Stimulated activated CD4-positive, alpha-beta T cell treated with anti-CD3 and anti-CD28 coated beads, Interleukin-12 subunit alpha, Interleukin-12 subunit beta, amount 100 ng/mL, for 48 hours (primary cell): Measurements from ENCODE around the gene TCF21.
"Not testable (repeated sequence)": the region's sequence is repeated elsewhere in the genome, so short reads cannot be mapped to it uniquely, and the experiment has no call there.

Experiments
- DNase-seq, 3 donors: peaks; one replicate each; pipeline ENCODE4 v3.0.0-alpha.2; 2020; ENCODE audit warnings: low read depth in 2 of 3, low spot score in 1 of 3

The TCF21 gene

GRCh38 chr6:133888929-133889556 lies at the start of gene TCF21:
TCF21 (plus strand) TSS chr6:133889113; CDS start chr6:133889398, 285 bp downstream.
- no peak for DNase-seq

DNA sequence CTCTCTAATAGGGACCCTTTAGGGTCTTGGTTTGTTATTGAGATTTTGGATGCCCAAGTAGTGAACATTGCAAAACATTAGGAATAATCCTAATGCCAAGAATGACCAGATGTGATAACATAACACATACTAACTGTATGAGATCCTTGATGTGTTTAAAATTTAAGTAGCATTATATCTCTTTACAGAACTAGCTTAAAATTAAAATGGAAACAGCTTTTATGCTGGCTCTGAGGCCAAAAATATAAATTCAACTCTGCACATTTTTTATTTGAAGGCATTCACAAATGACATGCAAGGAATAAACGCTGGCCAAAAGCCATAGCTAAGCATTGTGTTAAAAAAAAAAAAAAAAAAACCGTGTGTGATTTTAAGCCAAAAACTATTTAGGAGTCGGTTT lies 47.7 kb upstream of the TCF21 start:
- DNase-seq: no peak

GRCh38 chr6:133843098-133843497 lies 45.8 kb upstream of the TCF21 start:
- no peak for DNase-seq

DNA sequence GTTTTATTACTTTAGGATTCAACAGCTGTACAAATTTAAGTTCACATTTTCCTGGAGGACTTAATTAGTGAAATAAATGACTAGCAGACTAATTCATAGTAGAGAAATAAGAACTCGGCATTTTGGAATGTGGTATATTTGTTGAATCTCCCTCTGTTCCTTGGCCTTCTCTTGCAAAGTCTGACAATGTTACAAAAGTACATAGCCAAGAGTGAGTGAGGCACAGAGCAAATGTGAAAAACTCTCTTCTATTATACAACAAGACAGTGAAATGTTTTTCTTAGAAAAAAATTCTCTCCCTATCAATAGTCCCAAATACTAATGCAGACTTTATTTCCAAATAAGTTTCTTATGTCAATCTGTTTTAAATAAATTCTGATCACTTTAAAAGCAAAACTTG lies 44.2 kb upstream of the TCF21 start:
- no peak for DNase-seq

DNA sequence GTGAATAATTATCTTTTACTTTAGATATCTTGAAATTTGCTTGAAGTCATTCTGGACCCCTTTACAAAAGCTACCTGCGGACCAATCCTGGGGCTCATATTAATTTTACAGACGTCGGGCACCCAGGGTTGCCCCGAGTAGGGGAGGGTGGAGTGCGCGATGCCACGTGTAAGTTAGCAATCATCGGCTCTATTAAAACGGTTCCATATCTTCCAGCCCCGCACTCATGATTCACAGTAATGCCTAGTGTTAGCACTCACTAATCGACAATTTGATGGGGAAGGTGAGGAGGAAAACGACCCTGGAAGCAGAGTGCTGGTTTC lies 34.9 kb upstream of the TCF21 start:
- no peak for DNase-seq

DNA sequence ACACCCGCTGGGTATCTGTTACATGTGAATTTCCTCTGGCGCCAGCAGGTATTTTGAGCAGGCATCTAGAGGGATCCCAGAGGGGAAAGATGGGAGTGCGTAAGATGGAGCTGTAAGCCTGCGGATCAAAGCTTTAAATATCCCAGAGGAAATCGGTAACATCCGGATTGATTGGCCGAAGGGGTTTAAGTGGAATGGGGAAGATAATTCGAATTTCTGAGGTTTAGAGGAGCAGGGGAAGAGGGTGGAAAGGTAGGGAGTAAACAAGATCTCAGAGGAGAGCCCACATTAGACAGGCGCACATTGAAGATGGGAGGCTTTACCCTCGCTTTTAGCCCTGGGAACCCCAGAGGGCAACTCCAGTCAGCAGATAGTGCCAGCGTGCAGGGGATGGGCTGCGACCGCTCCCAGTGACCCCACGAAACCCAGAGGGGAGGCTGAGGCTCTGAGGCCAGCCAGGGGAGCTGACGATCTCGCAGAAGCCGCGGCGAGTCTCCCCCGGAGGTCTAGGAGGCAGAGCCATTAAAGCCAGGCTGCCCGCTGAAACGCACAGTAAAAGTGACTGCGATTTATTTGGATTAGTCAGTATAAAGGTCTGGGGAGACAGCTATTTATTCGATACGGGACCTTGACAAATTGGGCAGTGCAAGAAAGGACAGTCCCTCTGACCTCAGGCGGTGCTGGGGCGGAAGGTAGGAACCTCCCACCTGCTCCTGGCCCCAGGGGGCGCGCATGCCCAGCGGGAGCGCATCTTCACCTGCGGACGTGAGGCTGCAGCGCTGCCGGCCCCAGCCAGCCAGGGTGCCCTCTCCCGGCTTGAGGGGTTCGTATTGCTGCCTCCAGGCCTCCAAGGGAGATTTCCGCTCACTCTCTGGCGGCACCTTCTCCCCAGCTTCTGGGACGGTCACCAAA lies 34.3 kb upstream of the TCF21 start:
- DNase-seq: peak in 1 of 3 donors; percentile 3

GRCh38 chr6:133855276-133855990 lies 33.5 kb upstream of the TCF21 start:
- no peak for DNase-seq

- no peak for DNase-seq
Measured at GRCh38 chr6:133855991-133856370, 32.9 kb upstream of the TCF21 start.

DNA sequence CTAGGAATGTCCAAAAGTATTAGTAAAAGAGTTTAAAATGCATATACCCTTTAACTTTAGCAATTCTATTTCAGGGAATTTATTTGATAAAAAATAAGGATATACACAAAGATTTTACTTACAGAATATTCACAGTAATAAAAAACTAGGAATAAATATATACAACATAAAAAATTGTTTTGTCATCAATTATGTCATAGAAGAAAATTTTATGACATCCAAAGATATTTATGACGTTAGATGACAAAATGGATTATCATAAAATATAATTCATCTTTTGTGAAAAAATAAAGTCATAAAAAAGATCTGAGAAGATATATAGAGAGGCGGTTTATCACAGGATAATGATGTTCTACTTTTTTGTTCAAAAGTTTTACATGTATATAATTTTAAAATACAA lies 32.0 kb upstream of the TCF21 start:
- no peak for DNase-seq

- DNase-seq: no peak
Measured at GRCh38 chr6:133857696-133858095, 31.2 kb upstream of the TCF21 start.

- DNase-seq: not testable (repeated sequence)
Measured at GRCh38 chr6:133861337-133861736, 27.6 kb upstream of the TCF21 start.

DNA sequence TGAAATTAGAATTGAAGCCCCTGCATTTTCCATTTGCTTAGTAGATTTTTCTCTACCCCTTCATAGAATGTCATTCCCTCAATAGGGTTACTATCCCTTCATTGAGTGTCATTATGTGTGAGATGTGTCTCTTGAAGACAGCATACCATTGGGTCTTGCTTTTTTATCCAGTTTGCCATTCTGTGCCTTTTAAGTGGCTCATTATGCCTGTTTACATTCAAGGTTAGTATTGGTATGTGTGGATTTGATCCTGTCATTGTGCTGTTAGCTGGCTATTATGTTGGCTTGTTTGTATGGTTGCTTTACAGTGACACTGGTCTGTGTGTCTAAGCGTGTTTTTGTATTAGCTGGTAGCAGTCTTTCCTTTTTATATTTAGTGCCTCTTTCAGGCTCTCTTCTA lies 25.7 kb upstream of the TCF21 start:
- no peak for DNase-seq

- DNase-seq: no peak
Measured at GRCh38 chr6:133865680-133866079, 23.2 kb upstream of the TCF21 start.

- no peak for DNase-seq
Measured at GRCh38 chr6:133871131-133871530, 17.8 kb upstream of the TCF21 start.

DNA sequence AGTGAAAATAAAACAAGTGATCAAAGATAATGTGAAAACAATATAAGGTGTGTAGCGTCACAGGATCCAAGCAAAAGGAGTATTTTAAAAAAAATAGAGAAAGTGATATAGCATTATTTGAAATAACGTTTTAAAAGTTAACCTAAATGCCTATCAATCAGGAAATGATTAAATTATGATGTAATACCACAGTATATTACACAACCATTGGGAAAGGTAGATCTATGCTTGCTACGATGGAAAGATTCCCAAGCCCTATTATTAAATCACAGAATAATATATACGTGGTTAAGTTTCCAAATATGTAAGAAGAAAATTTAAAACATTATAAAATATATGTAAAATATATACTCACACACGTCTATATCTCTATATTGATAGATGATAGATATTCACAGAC lies 15.4 kb upstream of the TCF21 start:
- no peak for DNase-seq

DNA sequence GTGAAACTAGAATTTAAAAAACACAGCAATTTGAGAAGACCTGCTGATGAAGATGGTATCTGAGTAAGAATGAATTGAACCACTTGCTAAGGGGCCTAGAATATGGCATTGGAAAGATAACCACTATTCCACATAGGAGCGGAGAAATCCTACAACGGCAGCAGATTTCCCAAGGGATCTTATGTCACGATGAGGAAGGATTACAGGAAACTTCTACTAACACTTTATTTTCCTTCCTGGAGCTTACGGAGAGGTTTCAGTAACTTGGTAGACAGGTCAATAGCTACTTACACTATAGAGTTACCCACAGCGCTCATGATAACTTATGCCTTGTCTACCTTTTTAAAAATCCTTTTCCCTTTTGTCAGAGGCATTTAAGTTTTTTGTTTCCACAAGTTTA lies 11.8 kb upstream of the TCF21 start:
- DNase-seq: no peak

- DNase-seq: no peak
Measured at GRCh38 chr6:133880006-133880405, 8.9 kb upstream of the TCF21 start.

DNA sequence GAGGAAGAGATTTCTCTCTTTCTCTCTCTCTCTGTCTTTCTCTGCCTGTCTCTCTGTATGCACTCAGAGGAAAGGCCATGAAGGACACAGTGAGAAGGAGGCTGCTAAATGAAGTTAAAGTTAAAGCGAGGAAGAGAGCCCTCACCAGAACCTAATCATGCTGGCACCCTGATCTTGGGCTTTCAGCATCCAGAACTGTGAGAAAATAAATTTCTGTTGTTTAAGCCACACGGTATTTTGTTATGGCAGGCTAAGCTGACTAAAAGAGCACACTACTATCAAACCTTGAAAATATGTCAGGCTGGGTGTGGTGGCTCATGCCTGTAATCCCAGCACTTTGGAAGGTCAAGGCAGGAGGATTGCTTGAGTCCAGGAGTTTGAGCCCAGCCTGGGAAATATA lies 8.0 kb upstream of the TCF21 start:
- no peak for DNase-seq

GRCh38 chr6:133886104-133886775 lies 2.7 kb upstream of the TCF21 start:
- DNase-seq: no peak

DNA sequence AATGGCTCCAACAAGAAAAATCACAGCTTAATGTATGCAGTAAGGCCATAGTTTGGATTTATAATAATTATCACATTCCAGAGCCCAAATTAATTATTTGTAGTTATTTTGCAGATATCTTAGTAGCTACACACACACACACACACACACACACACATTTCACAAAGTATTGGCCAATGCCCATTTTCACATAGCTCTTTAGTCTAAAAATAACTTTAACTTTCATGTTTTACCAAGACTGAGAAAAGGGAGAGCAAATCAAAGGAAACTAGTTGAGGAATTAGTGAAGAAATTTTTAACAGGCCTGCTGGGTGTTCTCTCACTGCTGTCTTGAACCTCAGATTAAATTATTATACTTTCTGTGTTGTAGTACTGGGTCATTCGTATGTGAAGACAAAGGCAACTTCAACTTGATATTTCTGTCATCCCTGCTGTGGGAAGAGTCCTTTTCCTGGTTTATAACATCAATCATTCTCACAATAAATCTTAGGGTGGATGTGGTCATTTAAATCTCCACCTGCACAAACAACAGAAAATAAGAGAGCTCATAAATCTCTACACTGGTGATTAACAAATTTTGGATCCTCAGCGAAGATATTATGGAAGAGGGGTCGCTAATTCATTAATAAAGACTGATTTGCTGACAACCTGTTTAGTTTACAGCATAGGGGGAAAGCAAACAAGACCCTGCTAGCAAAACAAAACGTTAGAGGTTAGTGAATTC lies 1.6 kb upstream of the TCF21 start:
- no peak for DNase-seq

GRCh38 chr6:133887880-133888230 lies 1.1 kb upstream of the TCF21 start:
- no peak for DNase-seq
